Endothelial cell (in vitro differentiated cells): ENCODE measurements around the gene ENG. TPM values are rescaled to one million over a fixed set of nuclear protein-coding genes. Genes with fewer than 3 reads are reported as not detected.

Source experiments
- DNase-seq: peaks from one replicate; pipeline ENCODE4 v3.0.0; 2021; ENCODE audit warnings: low spot score
- H3K27ac Mint-ChIP-seq: one replicate; pipeline ENCODE4 v1.8.0; 2021; ENCODE audit warnings: mixed read lengths, inconsistent platforms; ENCODE audit not compliant: unreplicated experiment
- H3K27me3 Mint-ChIP-seq: one replicate; pipeline ENCODE4 v1.8.0; 2021; ENCODE audit warnings: mild to moderate bottlenecking, moderate library complexity, mixed read lengths, inconsistent platforms; ENCODE audit not compliant: unreplicated experiment
- H3K36me3 Mint-ChIP-seq: one replicate; pipeline ENCODE4 v1.8.0; 2021; ENCODE audit warnings: mild to moderate bottlenecking, low read depth, mixed read lengths, inconsistent platforms; ENCODE audit not compliant: unreplicated experiment
- H3K4me1 Mint-ChIP-seq: one replicate; pipeline ENCODE4 v1.8.0; 2021; ENCODE audit warnings: mild to moderate bottlenecking, mixed read lengths, inconsistent platforms; ENCODE audit not compliant: unreplicated experiment
- H3K4me3 Mint-ChIP-seq: one replicate; pipeline ENCODE4 v1.8.0; 2021; ENCODE audit warnings: mild to moderate bottlenecking, mixed read lengths, inconsistent platforms; ENCODE audit not compliant: unreplicated experiment
- H3K9me3 Mint-ChIP-seq: one replicate; pipeline ENCODE4 v1.8.0; 2021; ENCODE audit warnings: mixed read lengths, inconsistent platforms; ENCODE audit not compliant: unreplicated experiment
- total RNA-seq: library from RNA; stranded (reverse); fragmentation: NEBNext Ultra II Directional; extraction: Animal tissue kit (Norgen Biotek cat#: 25700); gene quantifications from one replicate; pipeline ENCODE4 v1.2.1, GENCODE V29; 2021; ENCODE audit not compliant: unreplicated experiment
- TF ChIP-seq, protein P1 (sequence below): fragments of 200-600 bp; sonication (generic); IDR thresholded peaks from one replicate; pipeline ENCODE4 v1.5.0; 2021; ENCODE audit warnings: antibody characterized with exemption; ENCODE audit not compliant: unreplicated experiment

Gene ENG
- total RNA-seq, 1 donor from 2014 or later: 113 TPM

DNA sequence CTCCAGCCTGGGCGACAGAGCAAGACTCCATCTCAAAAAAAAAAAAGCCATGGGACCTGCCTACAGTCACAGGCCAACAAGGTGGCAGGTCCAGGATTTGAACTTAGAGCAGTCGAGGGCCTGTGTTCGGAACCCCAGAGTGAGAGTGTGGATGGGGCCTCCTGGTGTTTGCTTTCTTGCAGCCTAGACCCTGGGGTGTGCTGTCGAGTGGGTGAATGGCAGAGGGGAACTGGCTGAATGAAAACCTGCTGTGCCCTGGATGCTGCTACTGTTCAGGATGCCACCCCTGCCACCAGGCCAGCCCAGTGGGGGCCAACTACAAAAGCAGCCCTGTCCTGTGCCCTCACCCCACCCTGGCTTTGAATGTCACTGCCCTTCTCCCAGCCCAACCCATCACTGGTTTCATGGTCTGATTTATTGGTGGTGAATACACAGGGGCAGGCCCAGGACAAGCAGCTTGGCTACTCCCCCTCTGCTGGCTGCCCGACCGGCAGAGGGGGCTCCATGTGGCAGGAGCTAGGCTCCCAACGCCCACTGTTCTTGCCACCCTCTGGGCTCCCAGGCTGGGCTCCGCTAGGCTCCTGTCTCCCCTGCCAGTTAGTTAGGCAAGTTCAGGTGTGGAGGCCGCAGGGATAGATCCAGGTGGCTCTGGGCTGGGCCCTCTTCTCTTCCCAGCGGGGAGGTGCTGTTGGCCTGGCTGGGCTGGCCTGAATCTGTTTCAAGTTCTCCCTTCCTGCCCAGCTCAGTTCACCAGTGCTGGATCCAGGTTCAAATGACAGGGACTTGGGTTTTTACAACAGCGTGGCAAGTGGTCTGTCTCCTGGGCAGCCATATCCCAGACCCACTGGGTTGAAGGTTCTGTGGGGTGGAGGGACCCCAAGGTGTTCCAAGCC is 39.6 kb downstream of the ENG start:
- Mint-ChIP-seq H3K4me3 (no peak overlapping the region), H3K27me3 (peaks cover 24% of the 10 kb centered on the region), H3K27ac (no peak overlapping the region), H3K9me3 (no peaks in the 10 kb centered on the region), H3K4me1 (no peaks in the 10 kb centered on the region), H3K36me3 (peaks cover 20% of the 10 kb centered on the region)
- DNase-seq: no peak
- TF ChIP-seq, protein P1, sequence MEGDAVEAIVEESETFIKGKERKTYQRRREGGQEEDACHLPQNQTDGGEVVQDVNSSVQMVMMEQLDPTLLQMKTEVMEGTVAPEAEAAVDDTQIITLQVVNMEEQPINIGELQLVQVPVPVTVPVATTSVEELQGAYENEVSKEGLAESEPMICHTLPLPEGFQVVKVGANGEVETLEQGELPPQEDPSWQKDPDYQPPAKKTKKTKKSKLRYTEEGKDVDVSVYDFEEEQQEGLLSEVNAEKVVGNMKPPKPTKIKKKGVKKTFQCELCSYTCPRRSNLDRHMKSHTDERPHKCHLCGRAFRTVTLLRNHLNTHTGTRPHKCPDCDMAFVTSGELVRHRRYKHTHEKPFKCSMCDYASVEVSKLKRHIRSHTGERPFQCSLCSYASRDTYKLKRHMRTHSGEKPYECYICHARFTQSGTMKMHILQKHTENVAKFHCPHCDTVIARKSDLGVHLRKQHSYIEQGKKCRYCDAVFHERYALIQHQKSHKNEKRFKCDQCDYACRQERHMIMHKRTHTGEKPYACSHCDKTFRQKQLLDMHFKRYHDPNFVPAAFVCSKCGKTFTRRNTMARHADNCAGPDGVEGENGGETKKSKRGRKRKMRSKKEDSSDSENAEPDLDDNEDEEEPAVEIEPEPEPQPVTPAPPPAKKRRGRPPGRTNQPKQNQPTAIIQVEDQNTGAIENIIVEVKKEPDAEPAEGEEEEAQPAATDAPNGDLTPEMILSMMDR: no peak

DNA sequence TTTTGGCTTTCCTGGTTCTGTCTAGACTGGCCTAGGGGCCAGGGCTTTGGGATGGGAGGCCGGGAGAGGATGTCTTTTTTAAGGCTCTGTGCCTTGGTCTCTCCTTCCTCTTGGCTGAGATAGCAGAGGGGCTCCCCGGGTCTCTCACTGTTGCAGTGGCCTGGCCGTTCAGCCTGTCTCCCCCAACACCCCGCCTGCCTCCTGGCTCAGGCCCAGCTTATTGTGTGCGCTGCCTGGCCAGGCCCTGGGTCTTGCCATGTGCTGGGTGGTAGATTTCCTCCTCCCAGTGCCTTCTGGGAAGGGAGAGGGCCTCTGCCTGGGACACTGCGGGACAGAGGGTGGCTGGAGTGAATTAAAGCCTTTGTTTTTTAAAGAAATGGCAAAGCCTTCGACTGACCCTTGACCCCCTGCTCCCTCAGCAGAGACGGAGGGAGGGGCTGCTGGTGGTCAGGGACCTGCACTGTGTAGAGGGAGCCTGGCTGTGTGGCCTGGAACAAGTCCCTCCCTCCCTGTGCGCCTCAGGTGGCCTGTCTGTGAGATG is 40.7 kb downstream of the ENG start:
- no peaks in the 10 kb centered on the region for H3K9me3 Mint-ChIP-seq
- peaks cover 30% of the 10 kb centered on the region for H3K27me3 Mint-ChIP-seq
- H3K36me3 Mint-ChIP-seq: peaks cover 19% of the 10 kb centered on the region
- TF ChIP-seq, protein P1: no peak
- DNase-seq: no peak
- H3K4me1 Mint-ChIP-seq: no peaks in the 10 kb centered on the region
- no peak overlapping the region for H3K27ac Mint-ChIP-seq
- H3K4me3 Mint-ChIP-seq: no peak overlapping the region

DNA sequence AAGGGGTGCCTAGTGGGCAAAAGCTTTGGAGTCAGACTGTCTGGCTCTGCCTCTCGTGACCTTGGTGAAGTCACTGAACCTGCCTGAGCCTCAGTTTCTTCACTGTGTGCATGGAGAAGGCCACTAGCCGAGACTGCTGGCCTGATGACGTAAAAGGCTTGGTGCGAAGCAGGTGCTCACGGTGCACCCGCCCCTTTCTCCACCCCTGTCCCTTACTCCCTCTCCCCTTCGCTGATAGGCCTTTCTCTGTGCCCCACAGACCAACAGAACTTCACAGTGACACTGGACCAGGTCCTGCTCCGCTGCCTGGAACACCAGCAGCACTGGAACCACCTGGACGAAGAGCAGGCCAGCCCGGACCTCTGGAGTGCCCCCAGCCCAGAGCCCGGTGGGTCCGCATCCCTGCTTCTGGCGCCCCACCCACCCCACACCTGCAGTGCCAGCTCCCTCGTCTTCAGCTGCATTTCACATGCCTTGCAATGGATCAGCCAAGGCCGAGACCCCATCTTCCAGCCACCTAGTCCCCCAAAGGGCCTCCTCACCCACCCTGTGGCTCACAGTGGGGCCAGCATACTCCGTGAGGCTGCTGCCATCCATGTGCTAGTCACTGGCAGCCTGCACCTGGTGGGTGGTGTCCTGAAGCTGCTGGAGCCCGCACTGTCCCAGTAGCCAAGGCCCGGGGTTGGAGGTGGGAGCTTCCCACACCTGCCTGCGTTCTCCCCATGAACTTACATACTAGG is 41.4 kb downstream of the ENG start:
- Mint-ChIP-seq H3K4me1 (no peaks in the 10 kb centered on the region), H3K9me3 (no peaks in the 10 kb centered on the region), H3K27me3 (peaks cover 26% of the 10 kb centered on the region), H3K36me3 (peaks cover 12% of the 10 kb centered on the region), H3K27ac (no peak overlapping the region), H3K4me3 (no peak overlapping the region)
- TF ChIP-seq, protein P1: no peak
- no peak for DNase-seq

DNA sequence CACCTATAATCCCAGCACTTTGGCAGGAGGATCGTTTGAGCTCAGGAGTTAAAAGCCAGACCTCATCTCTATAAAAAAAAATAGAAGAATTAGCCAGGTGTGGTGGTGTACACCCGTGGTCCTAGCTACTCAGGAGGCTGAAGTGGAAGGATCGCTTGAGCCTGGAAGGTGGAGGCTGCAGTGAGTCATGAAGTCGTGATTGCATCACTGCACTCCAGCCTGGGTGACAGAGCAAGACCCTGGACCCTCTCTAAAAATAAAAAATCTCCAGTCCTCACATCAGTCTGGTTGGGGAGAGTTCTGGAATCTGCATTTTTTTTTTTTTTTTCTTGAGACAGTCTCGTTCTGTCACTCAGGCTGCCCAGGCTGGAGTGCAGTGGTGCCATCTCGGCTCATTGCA is 42.4 kb downstream of the ENG start:
- Mint-ChIP-seq H3K4me3 (no peak overlapping the region), H3K36me3 (peaks cover 3% of the 10 kb centered on the region), H3K27ac (peak overlapping the region; percentile 42), H3K27me3 (peaks cover 23% of the 10 kb centered on the region), H3K4me1 (no peaks in the 10 kb centered on the region), H3K9me3 (no peaks in the 10 kb centered on the region)
- DNase-seq: no peak
- TF ChIP-seq, protein P1: no peak
